Urinary bladder (tissue), 4 donors: ENCODE data around the gene CHAD. TPM values are rescaled to one million over a fixed set of nuclear protein-coding genes. Genes with fewer than 3 reads are reported as not detected.

Source experiments
- DNase-seq: peaks from one replicate; pipeline ENCODE4 v3.0.0-alpha.2; 2015; ENCODE audit errors: extremely low spot score
- H3K27ac ChIP-seq: one replicate; pipeline ENCODE4 v1.5.1; 2013; ENCODE audit warnings: low read depth, mild to moderate bottlenecking, moderate library complexity
- H3K36me3 ChIP-seq: one replicate; pipeline ENCODE4 v1.6.1; 2013; ENCODE audit warnings: mild to moderate bottlenecking, moderate library complexity; ENCODE audit not compliant: insufficient read depth
- H3K4me1 ChIP-seq: one replicate; pipeline ENCODE4 v1.6.1; 2013; ENCODE audit warnings: mild to moderate bottlenecking, moderate library complexity; ENCODE audit not compliant: insufficient read depth
- H3K4me3 ChIP-seq: one replicate; pipeline ENCODE4 v1.5.1; 2013; ENCODE audit warnings: low read depth, low read length
- WGBS: extraction: QIAGEN DNeasy Blood & Tissue Kit; methylation state at CpG from one replicate; pipeline ENCODE4 v1.1.7; 2013; 5-methylcytosine and 5-hydroxymethylcytosine counted together
- polyA plus RNA-seq: library from polyadenylated mRNA; stranded (reverse); fragments of 200-250 nt; gene quantifications from one replicate; pipeline ENCODE4 v1.2.3, GENCODE V29; 2013
- total RNA-seq: library from RNA; depleted of rRNA; stranded (reverse); fragments of >200 nt; gene quantifications from one replicate; pipeline ENCODE4 v1.2.3, GENCODE V29; 2014
- donor health status: healthy with polysubstance abuse.
- donor health status: healthy.

CHAD gene
- total and polyA plus RNA-seq, 2 donors, result 0.32 TPM; not detected in 1

GRCh38 chr17:50502301-50502990 lies 33.8 kb upstream of the CHAD start:
- 90% methylated on average over 9 of the region's 9 CpGs for WGBS
- Histone ChIP-seq H3K4me3 (no peak overlapping the region), H3K36me3 (no peaks in the 10 kb centered on the region), H3K4me1 (no peaks in the 10 kb centered on the region), H3K27ac (no peak overlapping the region)
- DNase-seq, result no peak

GRCh38 chr17:50501054-50501453 lies 32.4 kb upstream of the CHAD start:
- Histone ChIP-seq H3K4me1 (no peaks in the 10 kb centered on the region), H3K27ac (no peak overlapping the region), H3K4me3 (no peak overlapping the region), H3K36me3 (no peaks in the 10 kb centered on the region)
- DNase-seq, result no peak
- WGBS, result 41% methylated on average over 5 of the region's 5 CpGs

GRCh38 chr17:50499721-50500120 lies 31.0 kb upstream of the CHAD start:
- no peak for DNase-seq
- Histone ChIP-seq H3K4me1 (no peaks in the 10 kb centered on the region), H3K36me3 (no peaks in the 10 kb centered on the region), H3K27ac (no peak overlapping the region), H3K4me3 (no peak overlapping the region)
- WGBS, result 98% methylated on average over 2 of the region's 2 CpGs

DNA sequence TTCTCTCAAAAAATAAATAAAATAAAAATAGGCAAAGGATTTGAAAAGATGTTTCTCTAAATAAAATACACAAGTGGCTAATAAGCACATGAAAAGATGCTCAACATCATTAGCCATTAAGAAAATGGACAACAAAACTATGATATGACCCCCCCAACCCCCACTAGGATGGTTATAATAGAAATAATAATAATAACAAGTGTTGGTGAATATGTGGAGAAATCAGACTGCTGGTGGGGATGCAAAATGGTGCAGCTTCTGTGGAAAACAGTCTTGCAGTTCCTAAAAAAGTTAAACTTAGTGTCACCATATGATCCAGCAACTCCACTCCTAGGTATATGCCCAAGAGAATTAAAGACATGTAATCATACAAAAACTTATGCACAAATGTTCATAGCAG lies 30.6 kb upstream of the CHAD start:
- no peaks in the 10 kb centered on the region for H3K36me3 ChIP-seq
- H3K4me1 ChIP-seq, result no peaks in the 10 kb centered on the region
- DNase-seq, result no peak
- H3K27ac ChIP-seq, result no peak overlapping the region
- no peak overlapping the region for H3K4me3 ChIP-seq

- H3K36me3 ChIP-seq, result no peaks in the 10 kb centered on the region
- 78% methylated on average over 7 of the region's 7 CpGs for WGBS
- H3K27ac ChIP-seq, result no peak overlapping the region
- no peak for DNase-seq
- no peaks in the 10 kb centered on the region for H3K4me1 ChIP-seq
- no peak overlapping the region for H3K4me3 ChIP-seq
Observed at GRCh38 chr17:50498021-50498874, 29.6 kb upstream of the CHAD start.

DNA sequence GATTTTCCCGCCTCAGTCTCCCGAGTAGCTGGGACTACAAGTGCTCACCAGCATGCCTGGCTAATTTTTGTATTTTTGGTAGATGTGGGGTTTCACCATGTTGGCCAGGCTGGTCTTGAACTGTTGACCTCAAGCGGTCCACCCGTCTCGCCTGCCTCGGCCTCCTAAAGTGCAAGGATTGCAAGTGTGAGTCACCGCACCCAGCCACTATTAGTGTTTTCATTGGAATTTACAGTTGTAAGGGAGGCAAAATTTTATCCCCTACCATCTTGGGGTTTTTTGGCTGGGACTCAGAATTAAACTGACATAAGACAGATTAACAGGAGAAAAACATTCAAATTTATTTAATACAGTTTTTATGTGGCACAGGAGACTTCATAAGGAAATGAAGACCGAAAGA lies 27.2 kb upstream of the CHAD start:
- 92% methylated on average over 8 of the region's 8 CpGs for WGBS
- H3K4me3 ChIP-seq, result no peak overlapping the region
- DNase-seq, result no peak
- H3K4me1 ChIP-seq, result no peaks in the 10 kb centered on the region
- no peak overlapping the region for H3K27ac ChIP-seq
- H3K36me3 ChIP-seq, result no peaks in the 10 kb centered on the region

- no peak overlapping the region for H3K27ac ChIP-seq
- 89% methylated on average over 8 of the region's 8 CpGs for WGBS
- H3K4me1 ChIP-seq, result no peaks in the 10 kb centered on the region
- no peak overlapping the region for H3K4me3 ChIP-seq
- H3K36me3 ChIP-seq, result no peaks in the 10 kb centered on the region
- no peak for DNase-seq
Observed at GRCh38 chr17:50495217-50495823, 26.6 kb upstream of the CHAD start.

GRCh38 chr17:50493744-50494143 lies 25.1 kb upstream of the CHAD start:
- no peaks in the 10 kb centered on the region for H3K4me1 ChIP-seq
- DNase-seq, result no peak
- 35% methylated on average over 3 of the region's 3 CpGs for WGBS
- no peaks in the 10 kb centered on the region for H3K36me3 ChIP-seq
- no peak overlapping the region for H3K27ac ChIP-seq
- H3K4me3 ChIP-seq, result no peak overlapping the region

- Histone ChIP-seq H3K36me3 (no peaks in the 10 kb centered on the region), H3K4me1 (no peaks in the 10 kb centered on the region), H3K4me3 (no peak overlapping the region), H3K27ac (no peak overlapping the region)
- DNase-seq, result no peak
- WGBS, result 78% methylated on average over 6 of the region's 8 CpGs
Observed at GRCh38 chr17:50492214-50492613, 23.5 kb upstream of the CHAD start.

DNA sequence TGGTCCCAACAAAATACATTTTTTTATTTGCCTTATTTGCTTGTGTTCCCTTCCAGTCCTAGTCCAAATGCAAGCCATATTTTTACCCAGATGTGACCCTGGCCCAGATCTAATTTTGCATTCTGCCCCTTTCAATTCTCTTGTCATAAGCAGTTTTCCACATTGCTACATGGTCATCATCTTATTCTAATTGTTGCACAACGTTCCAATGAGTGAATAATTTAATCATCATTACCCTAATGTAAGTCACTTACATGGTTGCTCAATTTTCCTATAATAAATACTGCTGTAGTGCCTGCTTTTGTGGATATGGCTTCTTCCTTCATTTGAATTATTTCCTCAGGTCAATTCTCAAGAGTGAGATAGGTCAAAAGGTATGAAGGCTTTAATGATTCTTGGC lies 22.8 kb upstream of the CHAD start:
- WGBS, result 72% methylated on average over 1 of the region's 1 CpG
- no peaks in the 10 kb centered on the region for H3K4me1 ChIP-seq
- no peak overlapping the region for H3K27ac ChIP-seq
- DNase-seq, result no peak
- H3K4me3 ChIP-seq, result no peak overlapping the region
- no peaks in the 10 kb centered on the region for H3K36me3 ChIP-seq

- Histone ChIP-seq H3K36me3 (peaks cover 5% of the 10 kb centered on the region), H3K27ac (no peak overlapping the region), H3K4me1 (no peaks in the 10 kb centered on the region), H3K4me3 (no peak overlapping the region)
- DNase-seq, result no peak
- 94% methylated on average over 2 of the region's 2 CpGs for WGBS
Observed at GRCh38 chr17:50488880-50489279, 20.2 kb upstream of the CHAD start.

GRCh38 chr17:50487213-50488096 lies 18.8 kb upstream of the CHAD start:
- no peak for DNase-seq
- Histone ChIP-seq H3K36me3 (peaks cover 5% of the 10 kb centered on the region), H3K4me1 (no peaks in the 10 kb centered on the region), H3K27ac (no peak overlapping the region), H3K4me3 (no peak overlapping the region)
- 81% methylated on average over 17 of the region's 17 CpGs for WGBS

DNA sequence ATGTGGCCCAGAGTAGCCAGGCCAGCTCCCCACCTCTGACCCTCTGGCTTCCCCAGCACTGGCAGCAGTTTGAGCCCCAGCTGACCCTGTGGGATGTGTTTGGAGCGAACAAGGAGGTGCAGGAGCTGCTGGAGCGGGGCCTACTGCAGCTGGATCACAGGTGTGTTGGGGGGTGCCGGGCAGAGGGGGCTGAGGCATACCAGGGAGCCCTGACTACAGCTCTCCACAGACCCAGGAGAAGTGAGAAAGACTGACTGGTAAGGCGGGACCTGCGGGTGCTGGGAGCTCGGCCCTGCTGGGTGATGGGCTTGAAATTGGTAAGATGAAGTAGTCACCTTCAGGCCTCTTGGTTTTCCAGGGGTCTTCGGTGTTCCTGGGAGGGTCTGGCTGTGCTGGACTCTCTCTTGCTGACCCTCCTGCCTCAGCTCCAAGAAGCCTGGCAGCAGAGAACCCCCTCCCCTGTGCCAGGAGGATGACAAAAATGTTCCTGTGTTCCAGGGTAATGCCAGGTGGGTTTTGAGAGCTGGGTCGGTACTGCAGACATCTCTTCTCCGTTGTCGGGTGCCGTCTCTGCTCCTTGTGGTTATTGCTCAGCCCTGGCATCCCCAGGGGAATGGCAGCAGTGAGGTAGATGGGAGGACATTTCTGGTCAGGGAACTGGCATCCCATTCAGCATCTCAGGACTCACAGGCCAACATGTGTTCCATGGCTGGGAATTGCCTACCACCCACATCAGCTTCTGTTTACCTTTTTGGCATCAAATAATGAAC lies 15.9 kb upstream of the CHAD start:
- H3K36me3 ChIP-seq, result peaks cover 5% of the 10 kb centered on the region
- H3K4me3 ChIP-seq, result no peak overlapping the region
- no peaks in the 10 kb centered on the region for H3K4me1 ChIP-seq
- 94% methylated on average over 11 of the region's 11 CpGs for WGBS
- no peak for DNase-seq
- no peak overlapping the region for H3K27ac ChIP-seq
